Immature natural killer cell (primary cell): Measurements from ENCODE around the gene ELANE. TPM values are rescaled to one million over a fixed set of nuclear protein-coding genes. Genes with fewer than 3 reads are reported as not detected.

Experiments
- DNase-seq, 3 donors: peaks; one replicate each; pipeline ENCODE4 v3.0.0; 2022; ENCODE audit warnings: mixed read lengths in 1 of 3
- H3K27ac Mint-ChIP-seq, 6 donors: one replicate each; pipeline ENCODE4 v1.8.0; 2020; ENCODE audit warnings: mixed read lengths in 6 of 6, mild to moderate bottlenecking in 5 of 6, inconsistent platforms in 4 of 6, moderate library complexity in 3 of 6
- H3K27me3 Mint-ChIP-seq, 3 donors: one replicate each; pipeline ENCODE4 v1.8.0; 2020 to 2021; ENCODE audit warnings: low read depth in 3 of 3, mild to moderate bottlenecking in 3 of 3, mixed read lengths in 3 of 3, moderate library complexity in 3 of 3, inconsistent platforms in 1 of 3
- H3K36me3 Mint-ChIP-seq, 3 donors: one replicate each; pipeline ENCODE4 v1.8.0; 2020; ENCODE audit warnings: mixed read lengths in 3 of 3, inconsistent platforms in 2 of 3, mild to moderate bottlenecking in 2 of 3
- H3K4me1 Mint-ChIP-seq, 2 donors: one replicate each; pipeline ENCODE4 v1.8.0; 2020; ENCODE audit warnings: inconsistent platforms in 2 of 2, mild to moderate bottlenecking in 2 of 2, mixed read lengths in 2 of 2, moderate library complexity in 1 of 2
- H3K4me3 Mint-ChIP-seq, 5 donors: one replicate each; pipeline ENCODE4 v1.8.0; 2020; ENCODE audit warnings: mild to moderate bottlenecking in 5 of 5, mixed read lengths in 5 of 5, inconsistent platforms in 3 of 5, moderate library complexity in 3 of 5
- H3K9me3 Mint-ChIP-seq, 6 donors: one replicate each; pipeline ENCODE4 v1.8.0; 2020; ENCODE audit warnings: mild to moderate bottlenecking in 6 of 6, mixed read lengths in 6 of 6, inconsistent platforms in 4 of 6, moderate library complexity in 3 of 6
- polyA plus RNA-seq, 3 donors: library from polyadenylated mRNA; unstranded; fragments of 300-500 nt; fragmentation: Illumina TruSeq; gene quantifications; one replicate each; pipeline ENCODE4 v1.2.3, GENCODE V29; 2021

ELANE gene
- polyA plus RNA-seq, 3 donors from 2014 or later, result not detected

GRCh38 chr19:854549-854948 is 2.4 kb downstream of the ELANE start:
- H3K27me3 Mint-ChIP-seq, result peaks cover 3 to 6% (median 4%) of the 10 kb centered on the region in 3 donors
- DNase-seq, result no peak
- no peaks in the 10 kb centered on the region for H3K9me3 Mint-ChIP-seq
- no peaks in the 10 kb centered on the region for H3K36me3 Mint-ChIP-seq
- H3K27ac Mint-ChIP-seq, result no peak overlapping the region
- no peak overlapping the region for H3K4me3 Mint-ChIP-seq
- peaks cover 0 to 2% of the 10 kb centered on the region in 2 donors for H3K4me1 Mint-ChIP-seq

- Mint-ChIP-seq H3K9me3 (no peaks in the 10 kb centered on the region), H3K36me3 (no peaks in the 10 kb centered on the region), H3K27ac (no peak overlapping the region), H3K27me3 (peaks cover 2 to 4% (median 3%) of the 10 kb centered on the region in 3 donors), H3K4me3 (no peak overlapping the region), H3K4me1 (peaks cover 0 to 2% of the 10 kb centered on the region in 2 donors)
- DNase-seq, result no peak
Measured at GRCh38 chr19:855142-855541, 3.0 kb downstream of the ELANE start.

- no peak overlapping the region for H3K27ac Mint-ChIP-seq
- H3K36me3 Mint-ChIP-seq, result no peaks in the 10 kb centered on the region
- H3K27me3 Mint-ChIP-seq, result peaks cover 2 to 4% (median 3%) of the 10 kb centered on the region in 3 donors
- H3K4me1 Mint-ChIP-seq, result peaks cover 0 to 2% of the 10 kb centered on the region in 2 donors
- H3K4me3 Mint-ChIP-seq, result no peak overlapping the region
- no peaks in the 10 kb centered on the region for H3K9me3 Mint-ChIP-seq
- no peak for DNase-seq
Measured at GRCh38 chr19:855566-856120, 3.5 kb downstream of the ELANE start.

GRCh38 chr19:858284-858683 is 6.2 kb downstream of the ELANE start:
- Mint-ChIP-seq H3K36me3 (no peaks in the 10 kb centered on the region), H3K27me3 (peaks cover 3 to 13% (median 5%) of the 10 kb centered on the region in 3 donors), H3K27ac (no peak overlapping the region), H3K4me3 (no peak overlapping the region), H3K4me1 (peaks cover 12% of the 10 kb centered on the region in 2 donors), H3K9me3 (no peaks in the 10 kb centered on the region)
- no peak for DNase-seq

GRCh38 chr19:858868-859843 is 7.1 kb downstream of the ELANE start, which contains the start of gene CFD:
Gene CFD (plus strand): TSS chr19:859664. CDS start chr19:859690, 26 bp downstream.
- no peak for DNase-seq
- Mint-ChIP-seq H3K27me3 (peaks cover 5 to 19% (median 9%) of the 10 kb centered on the region in 3 donors), H3K4me1 (peaks cover 19% of the 10 kb centered on the region in 2 donors), H3K36me3 (no peaks in the 10 kb centered on the region), H3K27ac (no peak within 1 kb of the TSS), H3K4me3 (peak within 1 kb of the TSS in 2 of 5 donors; percentile 21 to 29), H3K9me3 (no peaks in the 10 kb centered on the region)

GRCh38 chr19:861141-861755 is 9.1 kb downstream of the ELANE start:
- Mint-ChIP-seq H3K4me1 (peaks cover 19% of the 10 kb centered on the region in 2 donors), H3K9me3 (no peaks in the 10 kb centered on the region), H3K27ac (no peak overlapping the region), H3K36me3 (no peaks in the 10 kb centered on the region), H3K4me3 (no peak overlapping the region), H3K27me3 (peaks cover 5 to 19% (median 9%) of the 10 kb centered on the region in 3 donors)
- DNase-seq, result no peak

- Mint-ChIP-seq H3K9me3 (no peaks in the 10 kb centered on the region), H3K27me3 (peaks cover 5 to 19% (median 7%) of the 10 kb centered on the region in 3 donors), H3K27ac (peak overlapping the region in 1 of 6 donors; percentile 79), H3K4me1 (peaks cover 19% of the 10 kb centered on the region in 2 donors), H3K4me3 (peak overlapping the region; percentile 80 to 89 (median 82)), H3K36me3 (no peaks in the 10 kb centered on the region)
- peak; percentile 56 to 67 (median 61) for DNase-seq
Measured at GRCh38 chr19:861756-862580, 9.9 kb downstream of the ELANE start.

- Mint-ChIP-seq H3K9me3 (no peaks in the 10 kb centered on the region), H3K27ac (peak overlapping the region in 5 of 6 donors; percentile 12 to 79 (median 63)), H3K27me3 (peaks cover 5 to 19% (median 7%) of the 10 kb centered on the region in 3 donors), H3K4me3 (peak overlapping the region; percentile 80 to 89 (median 82)), H3K36me3 (peaks cover 4% of the 10 kb centered on the region in 3 donors), H3K4me1 (peaks cover 19% of the 10 kb centered on the region in 2 donors)
- peak; percentile 74 to 83 (median 79) for DNase-seq
Measured at GRCh38 chr19:862581-863314, 10.6 kb downstream of the ELANE start.

- Mint-ChIP-seq H3K4me1 (peaks cover 19% of the 10 kb centered on the region in 2 donors), H3K36me3 (peaks cover 4% of the 10 kb centered on the region in 3 donors)
Measured at GRCh38 chr19:863315-863620, 11.2 kb downstream of the ELANE start.

GRCh38 chr19:866769-867300 is 14.7 kb downstream of the ELANE start:
- no peak overlapping the region for H3K4me3 Mint-ChIP-seq
- no peak overlapping the region for H3K27ac Mint-ChIP-seq
- H3K4me1 Mint-ChIP-seq, result peaks cover 15 to 19% of the 10 kb centered on the region in 2 donors

More at GRCh38 chr19:863315-863620, 11.2 kb downstream of the ELANE start:
- Mint-ChIP-seq H3K9me3 (no peaks in the 10 kb centered on the region), H3K27ac (peak overlapping the region in 4 of 6 donors; percentile 23 to 48 (median 30)), H3K4me3 (peak overlapping the region; percentile 80 to 89 (median 82)), H3K27me3 (peaks cover 5 to 19% (median 7%) of the 10 kb centered on the region in 3 donors)
- DNase-seq, result no peak

GRCh38 chr19:867301-867793 is 15.2 kb downstream of the ELANE start:
- Mint-ChIP-seq H3K9me3 (no peaks in the 10 kb centered on the region), H3K27me3 (peaks cover 9 to 21% (median 13%) of the 10 kb centered on the region in 3 donors), H3K27ac (peak overlapping the region in 2 of 6 donors; percentile 40 to 60), H3K4me1 (peaks cover 14 to 19% of the 10 kb centered on the region in 2 donors), H3K36me3 (peaks cover 4% of the 10 kb centered on the region in 3 donors), H3K4me3 (no peak overlapping the region)
- DNase-seq, result no peak

More at GRCh38 chr19:866769-867300, 14.7 kb downstream of the ELANE start:
- no peaks in the 10 kb centered on the region for H3K9me3 Mint-ChIP-seq
- peaks cover 9 to 21% (median 10%) of the 10 kb centered on the region in 3 donors for H3K27me3 Mint-ChIP-seq
- DNase-seq, result no peak
- peaks cover 4% of the 10 kb centered on the region in 3 donors for H3K36me3 Mint-ChIP-seq

- Mint-ChIP-seq H3K4me1 (peaks cover 8 to 18% of the 10 kb centered on the region in 2 donors), H3K27ac (peak overlapping the region in 1 of 6 donors; percentile 60), H3K4me3 (no peak overlapping the region), H3K36me3 (peaks cover 4% of the 10 kb centered on the region in 3 donors), H3K9me3 (no peaks in the 10 kb centered on the region), H3K27me3 (peaks cover 6 to 21% (median 11%) of the 10 kb centered on the region in 3 donors)
- no peak for DNase-seq
Measured at GRCh38 chr19:867855-868457, 15.9 kb downstream of the ELANE start.
